ENCODE data around the gene LPIN1. TPM values are rescaled to one million over a fixed set of nuclear protein-coding genes. Genes with fewer than 3 reads are reported as not detected.
"Not testable (repeated sequence)": the region's sequence is repeated elsewhere in the genome, so short reads cannot be mapped to it uniquely, and the experiment has no call there.

The LPIN1 gene
- polyA plus RNA-seq, 3 donors = 18.0 to 19.7 (median 18.7) TPM

- not testable (repeated sequence) for DNase-seq (ENCODE audit: low read depth in 3 of 3, low spot score in 2 of 3)
These were observed 113.5 kb downstream of the LPIN1 start for GRCh38 chr2:11859975-11860374.

GRCh38 chr2:11861044-11861443 lies 114.6 kb downstream of the LPIN1 start:
- DNase-seq (ENCODE audit: low read depth in 3 of 3, low spot score in 2 of 3) = no peak

GRCh38 chr2:11862049-11862448 lies 115.6 kb downstream of the LPIN1 start:
- no peak for DNase-seq (ENCODE audit: low read depth in 3 of 3, low spot score in 2 of 3)

- DNase-seq (ENCODE audit: low read depth in 3 of 3, low spot score in 2 of 3) = no peak
These were observed 116.7 kb downstream of the LPIN1 start for GRCh38 chr2:11863103-11863502.

- peak; percentile 53 to 73 (median 57) for DNase-seq (ENCODE audit: low read depth in 3 of 3, low spot score in 2 of 3)
These were observed 117.3 kb downstream of the LPIN1 start for GRCh38 chr2:11863513-11864328.

- no peak for DNase-seq (ENCODE audit: low read depth in 3 of 3, low spot score in 2 of 3)
These were observed 118.3 kb downstream of the LPIN1 start for GRCh38 chr2:11864724-11865123.

GRCh38 chr2:11865378-11865777 lies 118.9 kb downstream of the LPIN1 start:
- no peak for DNase-seq (ENCODE audit: low read depth in 3 of 3, low spot score in 2 of 3)

GRCh38 chr2:11865805-11866204 lies 119.4 kb downstream of the LPIN1 start:
- no peak for DNase-seq (ENCODE audit: low read depth in 3 of 3, low spot score in 2 of 3)

GRCh38 chr2:11866358-11867335 lies 120.2 kb downstream of the LPIN1 start:
- DNase-seq (ENCODE audit: low read depth in 3 of 3, low spot score in 2 of 3) = no peak

GRCh38 chr2:11867926-11868325 lies 121.5 kb downstream of the LPIN1 start:
- DNase-seq (ENCODE audit: low read depth in 3 of 3, low spot score in 2 of 3) = no peak

GRCh38 chr2:11869391-11869991 lies 123.1 kb downstream of the LPIN1 start:
- DNase-seq (ENCODE audit: low read depth in 3 of 3, low spot score in 2 of 3) = no peak

- DNase-seq (ENCODE audit: low read depth in 3 of 3, low spot score in 2 of 3) = no peak
These were observed 123.6 kb downstream of the LPIN1 start for GRCh38 chr2:11870064-11870463.

GRCh38 chr2:11870584-11870983 lies 124.2 kb downstream of the LPIN1 start:
- DNase-seq (ENCODE audit: low read depth in 3 of 3, low spot score in 2 of 3) = no peak

- DNase-seq (ENCODE audit: low read depth in 3 of 3, low spot score in 2 of 3) = no peak
These were observed 125.0 kb downstream of the LPIN1 start for GRCh38 chr2:11871421-11871820.

- DNase-seq (ENCODE audit: low read depth in 3 of 3, low spot score in 2 of 3) = no peak
These were observed 126.0 kb downstream of the LPIN1 start for GRCh38 chr2:11872247-11872947.

- DNase-seq (ENCODE audit: low read depth in 3 of 3, low spot score in 2 of 3) = no peak
These were observed 126.5 kb downstream of the LPIN1 start for GRCh38 chr2:11872948-11873269.

GRCh38 chr2:11873356-11874154 lies 127.1 kb downstream of the LPIN1 start:
- no peak for DNase-seq (ENCODE audit: low read depth in 3 of 3, low spot score in 2 of 3)

GRCh38 chr2:11874861-11875260 lies 128.4 kb downstream of the LPIN1 start:
- no peak for DNase-seq (ENCODE audit: low read depth in 3 of 3, low spot score in 2 of 3)

- DNase-seq (ENCODE audit: low read depth in 3 of 3, low spot score in 2 of 3) = no peak
These were observed 129.0 kb downstream of the LPIN1 start for GRCh38 chr2:11875481-11875880.

GRCh38 chr2:11876436-11876835 lies 130.0 kb downstream of the LPIN1 start:
- no peak for DNase-seq (ENCODE audit: low read depth in 3 of 3, low spot score in 2 of 3)

Data from right renal cortex interstitium (tissue), 3 donors.